A549 (cell line): Measurements from ENCODE around the gene ABCC3.

Source experiments
- EP300 ChIP-seq, 2 experiments: fragments of >200 bp; sonication (Bioruptor Twin); formaldehyde crosslinking; IDR thresholded peaks; 2 replicates in 1 of 2; 3 replicates in 1 of 2; pipeline ENCODE4 v1.6.1; 2016 to 2017
- GATA3 ChIP-seq: IDR thresholded peaks from 2 replicates; pipeline ENCODE4 v1.6.1; 2012; ENCODE audit warnings: borderline replicate concordance
- MAFK ChIP-seq: fragments of 450-650 bp; IDR thresholded peaks from 2 replicates; pipeline ENCODE4 v1.6.1; 2014; ENCODE audit not compliant: partially characterized antibody
- NR3C1 ChIP-seq: fragments of >200 bp; sonication (Bioruptor Twin); formaldehyde crosslinking; IDR thresholded peaks from 3 replicates; pipeline ENCODE4 v1.6.1; 2017
- RAD21 ChIP-seq, 2 experiments: fragments of >200 bp in 1 of 2; sonication (Bioruptor Twin) in 1 of 2; formaldehyde crosslinking in 1 of 2; IDR thresholded peaks in 1 of 2; conservative IDR thresholded peaks in 1 of 2; 2 replicates in 1 of 2; 3 replicates in 1 of 2; pipeline ENCODE4 v1.6.1; 2012 to 2018; ENCODE audit warnings: inconsistent platforms in 1 of 2
- SMC3 ChIP-seq: fragments of >200 bp; sonication (Bioruptor Twin); formaldehyde crosslinking; IDR thresholded peaks from 3 replicates; pipeline ENCODE4 v1.6.1; 2018; ENCODE audit warnings: inconsistent platforms
- USF2 ChIP-seq: fragments of 450-650 bp; IDR thresholded peaks from 2 replicates; pipeline ENCODE4 v1.6.1; 2014; ENCODE audit warnings: antibody characterized with exemption
- TF ChIP-seq, protein P1 (sequence below): fragments of >200 bp; sonication (Bioruptor Twin); formaldehyde crosslinking; IDR thresholded peaks from 3 replicates; pipeline ENCODE4 v1.5.1; 2016
- TF ChIP-seq, protein P2 (sequence below): IDR thresholded peaks from 2 replicates; pipeline ENCODE4 v1.6.1; 2012

GRCh38 chr17:50676065-50676975, 41.6 kb downstream of the ABCC3 start:
- TF ChIP-seq, protein P1, sequence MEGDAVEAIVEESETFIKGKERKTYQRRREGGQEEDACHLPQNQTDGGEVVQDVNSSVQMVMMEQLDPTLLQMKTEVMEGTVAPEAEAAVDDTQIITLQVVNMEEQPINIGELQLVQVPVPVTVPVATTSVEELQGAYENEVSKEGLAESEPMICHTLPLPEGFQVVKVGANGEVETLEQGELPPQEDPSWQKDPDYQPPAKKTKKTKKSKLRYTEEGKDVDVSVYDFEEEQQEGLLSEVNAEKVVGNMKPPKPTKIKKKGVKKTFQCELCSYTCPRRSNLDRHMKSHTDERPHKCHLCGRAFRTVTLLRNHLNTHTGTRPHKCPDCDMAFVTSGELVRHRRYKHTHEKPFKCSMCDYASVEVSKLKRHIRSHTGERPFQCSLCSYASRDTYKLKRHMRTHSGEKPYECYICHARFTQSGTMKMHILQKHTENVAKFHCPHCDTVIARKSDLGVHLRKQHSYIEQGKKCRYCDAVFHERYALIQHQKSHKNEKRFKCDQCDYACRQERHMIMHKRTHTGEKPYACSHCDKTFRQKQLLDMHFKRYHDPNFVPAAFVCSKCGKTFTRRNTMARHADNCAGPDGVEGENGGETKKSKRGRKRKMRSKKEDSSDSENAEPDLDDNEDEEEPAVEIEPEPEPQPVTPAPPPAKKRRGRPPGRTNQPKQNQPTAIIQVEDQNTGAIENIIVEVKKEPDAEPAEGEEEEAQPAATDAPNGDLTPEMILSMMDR: no peak
- TF ChIP-seq NR3C1 (no peak), GATA3 (no peak), USF2 (no peak), EP300 (IDR thresholded peaks at IDR 0.05) (no peak), MAFK (no peak), SMC3 (no peak), RAD21 (conservative IDR thresholded peaks at IDR 0.05 in 1 of 2, IDR thresholded peaks at IDR 0.05 in 1 of 2) (no peak)
- TF ChIP-seq, protein P2, sequence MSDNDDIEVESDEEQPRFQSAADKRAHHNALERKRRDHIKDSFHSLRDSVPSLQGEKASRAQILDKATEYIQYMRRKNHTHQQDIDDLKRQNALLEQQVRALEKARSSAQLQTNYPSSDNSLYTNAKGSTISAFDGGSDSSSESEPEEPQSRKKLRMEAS: no peak
